GM12878 (cell line): ENCODE data around the gene ACADL. TPM values are rescaled to one million over a fixed set of nuclear protein-coding genes. Genes with fewer than 3 reads are reported as not detected.

Source experiments
- ATAC-seq: fragments of 200-7000 bp; cut with Tn5 transposase; 3 replicates; pipeline ENCODE4 v1.9.1; 2020; ENCODE audit warnings: mild to moderate bottlenecking, moderate library complexity
- BruUV-seq: library from RNA; stranded (reverse); fragments of 400-500 nt; replicated peaks from 2 replicates; lab custom pipeline; 2021; lab: Mats Ljungman, UMichigan
- CTCF ChIA-PET: fragments of 300-600 bp; sonication (Branson Sonifier 250); formaldehyde crosslinking; extraction: SDS; loops from one replicate; lab custom pipeline; 2021; ENCODE audit warnings: inconsistent platforms; lab: Yijun Ruan, JAX
- POLR2A ChIA-PET: fragments of 350-600 bp; formaldehyde crosslinking; extraction: SDS; loops from one replicate; lab custom pipeline; 2021; ENCODE audit warnings: inconsistent platforms; lab: Charles Lee
- RAD21 ChIA-PET: fragments of 300-600 bp; sonication (Branson Sonifier 250); formaldehyde crosslinking; loops from one replicate; lab custom pipeline; 2023; ENCODE audit warnings: antibody characterized with exemption; ENCODE audit not compliant: unreplicated experiment; lab: Charles Lee
- SMC1A ChIA-PET: fragments of 300-600 bp; sonication (Branson Sonifier 250); formaldehyde crosslinking; loops from one replicate; lab custom pipeline; 2023; ENCODE audit not compliant: unreplicated experiment, uncharacterized antibody; lab: Charles Lee
- DNase-seq: peaks from one replicate; pipeline ENCODE4 v3.0.0-alpha.2; 2011; ENCODE audit warnings: low read depth, low spot score
- FAIRE-seq: peaks from 3 replicates; lab custom pipeline; 2011; peaks lifted over from hg19 to GRCh38; lab: Jason Lieb, UNC
- H2AFZ ChIP-seq: 2 replicates; pipeline ENCODE4 v1.6.0; 2011; ENCODE audit warnings: low read depth, low read length, control low read depth; ENCODE audit not compliant: control insufficient read depth
- H3K27ac ChIP-seq: 2 replicates; pipeline ENCODE4 v1.5.1; 2011; ENCODE audit warnings: control low read depth; ENCODE audit not compliant: control insufficient read depth, insufficient read depth
- H3K27me3 ChIP-seq, 2 experiments: replicated peaks in 1 of 2; 2 replicates each; pipeline versions ENCODE4 v1.6.0 to v1.6.1; 2011; ENCODE audit warnings: low read length in 1 of 2; ENCODE audit not compliant: control insufficient read depth in 2 of 2, insufficient read depth in 2 of 2
- H3K36me3 ChIP-seq, 2 experiments: 2 replicates each; pipeline ENCODE4 v1.5.1; 2011; ENCODE audit warnings: low read length in 1 of 2; ENCODE audit not compliant: control insufficient read depth in 2 of 2, insufficient read depth in 2 of 2
- H3K4me1 ChIP-seq: 2 replicates; pipeline ENCODE4 v1.6.1; 2011; ENCODE audit warnings: mild to moderate bottlenecking, low read length, moderate library complexity, mixed read lengths; ENCODE audit not compliant: control insufficient read depth, insufficient read depth
- H3K4me2 ChIP-seq: 2 replicates; pipeline ENCODE4 v1.6.0; 2011; ENCODE audit warnings: control low read depth; ENCODE audit not compliant: control insufficient read depth, insufficient read depth
- H3K4me3 ChIP-seq: fragments of 200-600 bp; sonication (generic); 2 replicates; pipeline ENCODE4 v1.5.1; 2016
- H3K79me2 ChIP-seq: 2 replicates; pipeline ENCODE4 v1.6.0; 2011; ENCODE audit warnings: low read length; ENCODE audit not compliant: control insufficient read depth, insufficient read depth
- H3K9ac ChIP-seq: 2 replicates; pipeline ENCODE4 v1.8.0; 2011; ENCODE audit warnings: low read length, control low read depth, mixed read lengths; ENCODE audit not compliant: control insufficient read depth, insufficient read depth
- H3K9me3 ChIP-seq: replicated peaks from 3 replicates; pipeline ENCODE4 v1.5.1; 2011; ENCODE audit warnings: mild to moderate bottlenecking, low read length; ENCODE audit not compliant: control insufficient read depth, insufficient read depth
- H4K20me1 ChIP-seq: 2 replicates; pipeline ENCODE4 v1.6.0; 2011; ENCODE audit not compliant: control insufficient read depth, insufficient read depth
- HDGF ChIP-seq: fragments of 450-650 bp; IDR thresholded peaks from 2 replicates; pipeline ENCODE4 v1.6.1; 2016; ENCODE audit warnings: antibody characterized with exemption
- IKZF1 ChIP-seq: fragments of 450-650 bp; conservative IDR thresholded peaks from 2 replicates; pipeline ENCODE4 v1.6.1; 2017; ENCODE audit warnings: antibody characterized with exemption, mild to moderate bottlenecking
- IKZF2 ChIP-seq, 2 experiments: fragments of 450-650 bp; IDR thresholded peaks; 2 replicates each; pipeline ENCODE4 v1.6.1; 2017; ENCODE audit warnings: mild to moderate bottlenecking in 2 of 2, moderate library complexity in 2 of 2
- SMAD5 ChIP-seq: IDR thresholded peaks from 2 replicates; pipeline ENCODE4 v1.6.1; 2016; ENCODE audit warnings: antibody characterized with exemption, low read depth
- SUPT20H ChIP-seq: IDR thresholded peaks from 2 replicates; pipeline ENCODE4 v1.6.1; 2011; ENCODE audit warnings: low read depth, mild to moderate bottlenecking, low read length, moderate library complexity, borderline replicate concordance; ENCODE audit not compliant: control insufficient read depth
- ZNF384 ChIP-seq: IDR thresholded peaks from 2 replicates; pipeline ENCODE4 v1.6.1; 2012; ENCODE audit warnings: low read depth, mild to moderate bottlenecking, low read length, improper control_type of control experiment, borderline replicate concordance
- ZNF592 ChIP-seq: fragments of 450-650 bp; IDR thresholded peaks from 2 replicates; pipeline ENCODE4 v1.6.1; 2017; ENCODE audit warnings: mild to moderate bottlenecking, moderate library complexity
- ZNF622 ChIP-seq: fragments of 450-650 bp; IDR thresholded peaks from 2 replicates; pipeline ENCODE4 v1.6.1; 2017; ENCODE audit warnings: mild to moderate bottlenecking, inconsistent platforms
- ZZZ3 ChIP-seq: IDR thresholded peaks from 2 replicates; pipeline ENCODE4 v1.6.1; 2011; ENCODE audit warnings: low read depth; ENCODE audit not compliant: control insufficient read depth, insufficient read length
- WGBS: methylation state at CpG from one replicate; pipeline ENCODE4 v1.1.6; 2016; ENCODE audit warnings: low lambda C conversion rate; ENCODE audit not compliant: insufficient replicate concordance, insufficient coverage; ENCODE audit errors: missing lambda C conversion rate; 5-methylcytosine and 5-hydroxymethylcytosine counted together
- in situ Hi-C: fragments of 300-500 bp; cut with MboI; formaldehyde crosslinking; loops from 9 replicates; pipeline ENCODE4 v1.14.3; 2018; ENCODE audit warnings: mixed read lengths
- intact Hi-C: fragments of 100-400 bp; cut with micrococcal nuclease; formaldehyde crosslinking; loops from one replicate; pipeline ENCODE4 v1.14.2; 2022; ENCODE audit not compliant: unreplicated experiment
- polyA plus RNA-seq, 11 experiments: library from polyadenylated mRNA; depleted of rRNA in 4 of 11; unstranded in 6 of 11; stranded (reverse) in 5 of 11; fragments of >200 nt; fragmentation: Nextera tagmentation in 4 of 11; fragmentation: Illumina TruSeq in 1 of 11; extraction: Ambion mirVana in 4 of 11; extraction: Trizol in 1 of 11; gene quantifications; 1 replicate in 1 of 11; 2 replicates in 10 of 11; pipeline versions ENCODE4 v1.2.1 to v1.2.3, GENCODE V29; 2011 to 2016; ENCODE audit warnings: inconsistent platforms in 2 of 11, missing spikeins in 2 of 11, low read depth in 1 of 11
- total RNA-seq, 4 experiments: library from RNA; depleted of rRNA in 3 of 4; stranded (reverse); fragments of >200 nt in 3 of 4; fragmentation: Illumina TruSeq in 1 of 4; extraction: Trizol in 1 of 4; gene quantifications; 2 replicates each; pipeline versions ENCODE4 v1.2.1 to v1.2.3, GENCODE V29; 2013 to 2021
- TF ChIP-seq, protein P1 (sequence below): IDR thresholded peaks from 2 replicates; pipeline ENCODE4 v1.6.1; 2011; ENCODE audit warnings: low read depth, low read length, improper control_type of control experiment, borderline replicate concordance

ACADL gene
- total and polyA plus RNA-seq, 10 of the 15 experiments (the other 5 are each of a cell fraction or from before 2014, with no cell fraction given): not detected

GRCh38 chr2:210189452-210190138 is 35.7 kb downstream of the ACADL start:
- in situ Hi-C loops: loop anchor here (25.0 kb wide), 1 partner anchor 1802 kb away; no protein-coding TSS in a partner anchor
- CTCF ChIA-PET: interaction anchor here (0.6 to 3.7 kb wide), 7 partner anchors 9 to 429 kb away, joined by 3 to 13 read pairs (median 3); no protein-coding TSS in a partner anchor
- Histone ChIP-seq H3K9ac (no peak overlapping the region), H3K9me3 (peaks cover 2% of the 10 kb centered on the region; the same call in 1 of the 3 replicates), H3K4me3 (no peak overlapping the region), H2AFZ (no peak overlapping the region)
- DNase-seq: no peak
- TF ChIP-seq IKZF1 (no peak), ZNF384 (peak; percentile 51)
- TF ChIP-seq, all 136 proteins: peak for 1
- ATAC-seq: peak; percentile 75
- SMC1A ChIA-PET: interaction anchor here (0.6 to 2.3 kb wide), 14 partner anchors 12 to 221 kb away, joined by 3 to 10 read pairs (median 3); partner anchors contain the start of gene KANSL1L
- H3K27me3 ChIP-seq: no peaks in the 10 kb centered on the region
- H3K36me3 ChIP-seq: no peaks in the 10 kb centered on the region
- no peaks in the 10 kb centered on the region for H3K79me2 ChIP-seq
- no peak overlapping the region for H3K4me2 ChIP-seq
- RAD21 ChIA-PET: interaction anchor here (1.0 to 1.5 kb wide), 8 partner anchors 9 to 117 kb away, joined by 3 to 5 read pairs (median 4); partner anchors contain the start of gene KANSL1L
- no peaks in the 10 kb centered on the region for H3K4me1 ChIP-seq
- H4K20me1 ChIP-seq: no peaks in the 10 kb centered on the region
- FAIRE-seq: no peak
- H3K27ac ChIP-seq: no peak overlapping the region
- intact Hi-C loops: loop anchor here (10.0 kb wide), 1 partner anchor 395 kb away; no protein-coding TSS in a partner anchor
- POLR2A ChIA-PET: interaction anchor here (1.0 to 1.3 kb wide), 2 partner anchors 17 to 185 kb away, joined by 3 read pairs; no protein-coding TSS in a partner anchor
- BruUV-seq: no TSS peak
- 59% methylated on average over 1 of the region's 1 CpG for WGBS

DNA sequence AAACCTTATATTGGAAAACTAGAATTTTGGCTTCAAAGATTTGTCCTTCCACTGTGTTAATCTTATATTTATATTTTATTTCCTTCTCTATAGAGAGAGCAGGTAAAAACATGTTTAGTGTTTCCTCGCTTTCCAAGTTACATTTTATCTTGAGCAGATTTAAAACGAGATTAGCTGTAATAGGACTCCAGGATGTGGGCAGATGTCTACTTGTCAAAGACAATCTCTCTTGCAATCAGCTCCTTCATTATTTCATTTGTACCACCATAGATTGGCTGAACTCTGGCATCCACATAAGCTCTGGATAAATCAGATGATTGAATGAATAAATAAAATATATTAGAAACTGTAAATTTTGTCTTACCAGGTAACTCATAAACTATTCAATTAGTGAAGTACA is 36.5 kb downstream of the ACADL start:
- RAD21 ChIA-PET: interaction anchor here (1.2 to 1.7 kb wide), 2 partner anchors 21 to 31 kb away, joined by 3 read pairs; no protein-coding TSS in a partner anchor
- intact Hi-C loops (no loop called here), in situ Hi-C loops (loop anchor here (25.0 kb wide), 1 partner anchor 1801 kb away; no protein-coding TSS in a partner anchor)
- CTCF ChIA-PET: interaction anchor here (1.0 to 3.7 kb wide), 4 partner anchors 10 to 211 kb away, joined by 3 to 13 read pairs (median 6); no protein-coding TSS in a partner anchor
- Histone ChIP-seq H3K4me1 (no peaks in the 10 kb centered on the region), H3K27me3 (no peaks in the 10 kb centered on the region), H4K20me1 (no peaks in the 10 kb centered on the region), H3K79me2 (no peaks in the 10 kb centered on the region), H3K27ac (no peak overlapping the region), H2AFZ (no peak overlapping the region), H3K36me3 (no peaks in the 10 kb centered on the region), H3K4me2 (no peak overlapping the region), H3K9ac (no peak overlapping the region), H3K4me3 (no peak overlapping the region), H3K9me3 (peaks cover 2% of the 10 kb centered on the region; the same call in 2 of the 3 replicates)
- BruUV-seq: no TSS peak
- SMC1A ChIA-PET: interaction anchor here (0.9 to 2.3 kb wide), 6 partner anchors 11 to 220 kb away, joined by 3 to 10 read pairs (median 4); no protein-coding TSS in a partner anchor
- WGBS: 48% methylated on average over 2 of the region's 2 CpGs
- no peak for FAIRE-seq
- POLR2A ChIA-PET: interaction anchor here (1.3 kb wide), 1 partner anchor 16 kb away, joined by 3 read pairs; no protein-coding TSS in a partner anchor
- no peak for DNase-seq
- ATAC-seq: no peak
- TF ChIP-seq SUPT20H (no peak), ZNF622 (no peak), ZNF592 (no peak), HDGF (no peak), SMAD5 (no peak), ZZZ3 (no peak), IKZF2 (IDR thresholded peaks at IDR 0.05) (no peak)
- TF ChIP-seq, protein P1, sequence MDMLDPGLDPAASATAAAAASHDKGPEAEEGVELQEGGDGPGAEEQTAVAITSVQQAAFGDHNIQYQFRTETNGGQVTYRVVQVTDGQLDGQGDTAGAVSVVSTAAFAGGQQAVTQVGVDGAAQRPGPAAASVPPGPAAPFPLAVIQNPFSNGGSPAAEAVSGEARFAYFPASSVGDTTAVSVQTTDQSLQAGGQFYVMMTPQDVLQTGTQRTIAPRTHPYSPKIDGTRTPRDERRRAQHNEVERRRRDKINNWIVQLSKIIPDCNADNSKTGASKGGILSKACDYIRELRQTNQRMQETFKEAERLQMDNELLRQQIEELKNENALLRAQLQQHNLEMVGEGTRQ: no peak
